H1 (cell line): Measurements from ENCODE around the gene ABHD12. TPM values are rescaled to one million over a fixed set of nuclear protein-coding genes. Genes with fewer than 3 reads are reported as not detected.

ENCODE experiments used
- EP300 ChIP-seq, 2 experiments: IDR thresholded peaks; 1 replicate in 1 of 2; 2 replicates in 1 of 2; pipeline ENCODE4 v1.6.1; 2011 to 2012; ENCODE audit warnings: low read depth in 2 of 2, low read length in 2 of 2, mild to moderate bottlenecking in 2 of 2, borderline replicate concordance in 1 of 2, inconsistent platforms in 1 of 2, moderate library complexity in 1 of 2
- JUND ChIP-seq: IDR thresholded peaks from 2 replicates; pipeline ENCODE4 v1.6.1; 2011; ENCODE audit warnings: mild to moderate bottlenecking, improper control_type of control experiment, low read length
- POLR2A ChIP-seq, 2 experiments: IDR thresholded peaks; 1 replicate in 1 of 2; 2 replicates in 1 of 2; pipeline ENCODE4 v1.6.1; 2011; ENCODE audit warnings: low read depth in 2 of 2, low read length in 2 of 2, mild to moderate bottlenecking in 2 of 2; ENCODE audit errors: control extremely low read depth in 1 of 2
- polyA plus RNA-seq, 7 experiments: library from polyadenylated mRNA; depleted of rRNA in 3 of 7; stranded (reverse) in 5 of 7; unstranded in 2 of 7; fragments of >200 nt in 5 of 7; fragments of 200-250 nt in 2 of 7; gene quantifications; 1 replicate in 5 of 7; 2 replicates in 1 of 7; 4 replicates in 1 of 7; pipeline versions ENCODE4 v1.2.1 to v1.2.3, GENCODE V29; 2011 to 2013; ENCODE audit warnings: missing spikeins in 2 of 7, mixed read lengths in 2 of 7
- total RNA-seq: library from RNA; stranded (reverse); fragmentation: NEBNext Ultra II Directional; extraction: Animal tissue kit (Norgen Biotek cat#: 25700); gene quantifications from 2 replicates; pipeline ENCODE4 v1.2.1, GENCODE V29; 2021
- TF ChIP-seq, protein P1 (sequence below): fragments of 300-600 bp; sonication (generic); IDR thresholded peaks from 2 replicates; pipeline ENCODE4 v1.7.1; 2012; ENCODE audit warnings: low read length, moderate library complexity, mild to moderate bottlenecking, inconsistent platforms; ENCODE audit not compliant: insufficient replicate concordance
- TF ChIP-seq, protein P2 (sequence below), 3 experiments: IDR thresholded peaks; 1 replicate in 2 of 3; 2 replicates in 1 of 3; pipeline versions ENCODE4 v1.5.1 to v1.6.1; 2011; ENCODE audit warnings: low read length in 3 of 3, mild to moderate bottlenecking in 3 of 3, inconsistent platforms in 2 of 3, low read depth in 1 of 3, moderate library complexity in 1 of 3; ENCODE audit not compliant: insufficient read depth in 1 of 3; ENCODE audit errors: control extremely low read depth in 1 of 3

ABHD12 gene
- total and polyA plus RNA-seq, 2 of the 8 experiments (the other 6 are each of a cell fraction or from before 2014, with no cell fraction given), result 31.3 to 59.5 TPM

DNA sequence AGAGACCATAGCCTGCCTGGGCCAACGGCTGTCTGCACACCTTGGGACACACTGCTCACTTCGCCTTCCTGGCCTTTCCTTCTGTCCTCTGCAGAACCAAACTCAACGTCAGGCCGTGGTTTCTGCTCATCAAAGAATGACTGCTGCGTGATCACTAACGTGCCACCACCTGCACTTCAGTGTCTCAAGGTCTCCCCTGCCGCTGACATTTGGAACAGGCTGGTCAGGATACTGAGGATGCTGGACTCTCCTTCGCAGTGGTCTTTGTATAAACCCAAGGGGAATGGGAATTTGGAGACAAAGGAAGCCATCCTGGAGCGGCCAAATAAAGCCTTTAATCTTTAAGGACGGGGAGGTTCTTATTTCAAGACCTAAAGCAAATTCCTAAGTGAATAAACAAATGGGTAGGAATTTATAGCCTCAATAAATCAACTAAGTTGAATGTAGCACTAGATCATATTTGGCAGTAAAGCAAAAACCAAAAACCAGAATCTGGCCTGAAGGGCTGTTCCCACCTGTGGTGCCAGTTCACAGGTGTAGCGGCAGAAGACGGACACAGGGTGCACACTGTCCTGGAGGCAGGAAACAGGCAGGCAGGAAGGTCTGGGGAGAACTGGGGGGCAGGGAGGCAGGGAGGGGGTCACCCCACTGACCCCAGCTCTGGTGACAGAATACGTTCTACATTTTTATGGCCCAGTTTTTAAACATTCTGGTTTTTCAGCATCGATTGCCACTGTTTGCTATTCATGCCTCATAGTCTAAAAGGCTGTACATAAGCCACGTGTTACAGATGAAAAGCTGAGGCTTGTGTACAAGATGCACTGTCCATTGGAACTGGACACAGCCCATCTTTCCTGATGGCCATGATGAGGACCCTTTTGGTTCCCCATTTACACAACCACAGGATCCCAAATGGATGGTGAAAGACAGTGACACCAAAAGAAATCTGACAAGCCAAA lies 36.6 kb downstream of the ABHD12 start (continued):
- TF ChIP-seq, protein P1, sequence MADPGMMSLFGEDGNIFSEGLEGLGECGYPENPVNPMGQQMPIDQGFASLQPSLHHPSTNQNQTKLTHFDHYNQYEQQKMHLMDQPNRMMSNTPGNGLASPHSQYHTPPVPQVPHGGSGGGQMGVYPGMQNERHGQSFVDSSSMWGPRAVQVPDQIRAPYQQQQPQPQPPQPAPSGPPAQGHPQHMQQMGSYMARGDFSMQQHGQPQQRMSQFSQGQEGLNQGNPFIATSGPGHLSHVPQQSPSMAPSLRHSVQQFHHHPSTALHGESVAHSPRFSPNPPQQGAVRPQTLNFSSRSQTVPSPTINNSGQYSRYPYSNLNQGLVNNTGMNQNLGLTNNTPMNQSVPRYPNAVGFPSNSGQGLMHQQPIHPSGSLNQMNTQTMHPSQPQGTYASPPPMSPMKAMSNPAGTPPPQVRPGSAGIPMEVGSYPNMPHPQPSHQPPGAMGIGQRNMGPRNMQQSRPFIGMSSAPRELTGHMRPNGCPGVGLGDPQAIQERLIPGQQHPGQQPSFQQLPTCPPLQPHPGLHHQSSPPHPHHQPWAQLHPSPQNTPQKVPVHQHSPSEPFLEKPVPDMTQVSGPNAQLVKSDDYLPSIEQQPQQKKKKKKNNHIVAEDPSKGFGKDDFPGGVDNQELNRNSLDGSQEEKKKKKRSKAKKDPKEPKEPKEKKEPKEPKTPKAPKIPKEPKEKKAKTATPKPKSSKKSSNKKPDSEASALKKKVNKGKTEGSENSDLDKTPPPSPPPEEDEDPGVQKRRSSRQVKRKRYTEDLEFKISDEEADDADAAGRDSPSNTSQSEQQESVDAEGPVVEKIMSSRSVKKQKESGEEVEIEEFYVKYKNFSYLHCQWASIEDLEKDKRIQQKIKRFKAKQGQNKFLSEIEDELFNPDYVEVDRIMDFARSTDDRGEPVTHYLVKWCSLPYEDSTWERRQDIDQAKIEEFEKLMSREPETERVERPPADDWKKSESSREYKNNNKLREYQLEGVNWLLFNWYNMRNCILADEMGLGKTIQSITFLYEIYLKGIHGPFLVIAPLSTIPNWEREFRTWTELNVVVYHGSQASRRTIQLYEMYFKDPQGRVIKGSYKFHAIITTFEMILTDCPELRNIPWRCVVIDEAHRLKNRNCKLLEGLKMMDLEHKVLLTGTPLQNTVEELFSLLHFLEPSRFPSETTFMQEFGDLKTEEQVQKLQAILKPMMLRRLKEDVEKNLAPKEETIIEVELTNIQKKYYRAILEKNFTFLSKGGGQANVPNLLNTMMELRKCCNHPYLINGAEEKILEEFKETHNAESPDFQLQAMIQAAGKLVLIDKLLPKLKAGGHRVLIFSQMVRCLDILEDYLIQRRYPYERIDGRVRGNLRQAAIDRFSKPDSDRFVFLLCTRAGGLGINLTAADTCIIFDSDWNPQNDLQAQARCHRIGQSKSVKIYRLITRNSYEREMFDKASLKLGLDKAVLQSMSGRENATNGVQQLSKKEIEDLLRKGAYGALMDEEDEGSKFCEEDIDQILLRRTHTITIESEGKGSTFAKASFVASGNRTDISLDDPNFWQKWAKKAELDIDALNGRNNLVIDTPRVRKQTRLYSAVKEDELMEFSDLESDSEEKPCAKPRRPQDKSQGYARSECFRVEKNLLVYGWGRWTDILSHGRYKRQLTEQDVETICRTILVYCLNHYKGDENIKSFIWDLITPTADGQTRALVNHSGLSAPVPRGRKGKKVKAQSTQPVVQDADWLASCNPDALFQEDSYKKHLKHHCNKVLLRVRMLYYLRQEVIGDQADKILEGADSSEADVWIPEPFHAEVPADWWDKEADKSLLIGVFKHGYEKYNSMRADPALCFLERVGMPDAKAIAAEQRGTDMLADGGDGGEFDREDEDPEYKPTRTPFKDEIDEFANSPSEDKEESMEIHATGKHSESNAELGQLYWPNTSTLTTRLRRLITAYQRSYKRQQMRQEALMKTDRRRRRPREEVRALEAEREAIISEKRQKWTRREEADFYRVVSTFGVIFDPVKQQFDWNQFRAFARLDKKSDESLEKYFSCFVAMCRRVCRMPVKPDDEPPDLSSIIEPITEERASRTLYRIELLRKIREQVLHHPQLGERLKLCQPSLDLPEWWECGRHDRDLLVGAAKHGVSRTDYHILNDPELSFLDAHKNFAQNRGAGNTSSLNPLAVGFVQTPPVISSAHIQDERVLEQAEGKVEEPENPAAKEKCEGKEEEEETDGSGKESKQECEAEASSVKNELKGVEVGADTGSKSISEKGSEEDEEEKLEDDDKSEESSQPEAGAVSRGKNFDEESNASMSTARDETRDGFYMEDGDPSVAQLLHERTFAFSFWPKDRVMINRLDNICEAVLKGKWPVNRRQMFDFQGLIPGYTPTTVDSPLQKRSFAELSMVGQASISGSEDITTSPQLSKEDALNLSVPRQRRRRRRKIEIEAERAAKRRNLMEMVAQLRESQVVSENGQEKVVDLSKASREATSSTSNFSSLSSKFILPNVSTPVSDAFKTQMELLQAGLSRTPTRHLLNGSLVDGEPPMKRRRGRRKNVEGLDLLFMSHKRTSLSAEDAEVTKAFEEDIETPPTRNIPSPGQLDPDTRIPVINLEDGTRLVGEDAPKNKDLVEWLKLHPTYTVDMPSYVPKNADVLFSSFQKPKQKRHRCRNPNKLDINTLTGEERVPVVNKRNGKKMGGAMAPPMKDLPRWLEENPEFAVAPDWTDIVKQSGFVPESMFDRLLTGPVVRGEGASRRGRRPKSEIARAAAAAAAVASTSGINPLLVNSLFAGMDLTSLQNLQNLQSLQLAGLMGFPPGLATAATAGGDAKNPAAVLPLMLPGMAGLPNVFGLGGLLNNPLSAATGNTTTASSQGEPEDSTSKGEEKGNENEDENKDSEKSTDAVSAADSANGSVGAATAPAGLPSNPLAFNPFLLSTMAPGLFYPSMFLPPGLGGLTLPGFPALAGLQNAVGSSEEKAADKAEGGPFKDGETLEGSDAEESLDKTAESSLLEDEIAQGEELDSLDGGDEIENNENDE, result no peak
- no peak for TF ChIP-seq POLR2A (IDR thresholded peaks at IDR 0.05; ENCODE audit: control extremely low read depth in 1 of 2, low read depth in 2 of 2, low read length in 2 of 2)
- no peak for TF ChIP-seq EP300 (IDR thresholded peaks at IDR 0.05; ENCODE audit: borderline replicate concordance in 1 of 2, low read depth in 2 of 2, low read length in 2 of 2)
- TF ChIP-seq, protein P2, sequence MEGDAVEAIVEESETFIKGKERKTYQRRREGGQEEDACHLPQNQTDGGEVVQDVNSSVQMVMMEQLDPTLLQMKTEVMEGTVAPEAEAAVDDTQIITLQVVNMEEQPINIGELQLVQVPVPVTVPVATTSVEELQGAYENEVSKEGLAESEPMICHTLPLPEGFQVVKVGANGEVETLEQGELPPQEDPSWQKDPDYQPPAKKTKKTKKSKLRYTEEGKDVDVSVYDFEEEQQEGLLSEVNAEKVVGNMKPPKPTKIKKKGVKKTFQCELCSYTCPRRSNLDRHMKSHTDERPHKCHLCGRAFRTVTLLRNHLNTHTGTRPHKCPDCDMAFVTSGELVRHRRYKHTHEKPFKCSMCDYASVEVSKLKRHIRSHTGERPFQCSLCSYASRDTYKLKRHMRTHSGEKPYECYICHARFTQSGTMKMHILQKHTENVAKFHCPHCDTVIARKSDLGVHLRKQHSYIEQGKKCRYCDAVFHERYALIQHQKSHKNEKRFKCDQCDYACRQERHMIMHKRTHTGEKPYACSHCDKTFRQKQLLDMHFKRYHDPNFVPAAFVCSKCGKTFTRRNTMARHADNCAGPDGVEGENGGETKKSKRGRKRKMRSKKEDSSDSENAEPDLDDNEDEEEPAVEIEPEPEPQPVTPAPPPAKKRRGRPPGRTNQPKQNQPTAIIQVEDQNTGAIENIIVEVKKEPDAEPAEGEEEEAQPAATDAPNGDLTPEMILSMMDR (IDR thresholded peaks at IDR 0.05; ENCODE audit: control extremely low read depth in 1 of 3, insufficient read depth in 1 of 3, low read depth in 1 of 3, low read length in 3 of 3), result no peak
- TF ChIP-seq JUND, result no peak
